ACC112 (cell line): Measurements from ENCODE around the gene KCTD16.

Experiments
- H2AFZ ChIP-seq: fragments of 200-600 bp; sonication (generic); one replicate; pipeline ENCODE4 v1.6.0; 2017; ENCODE audit warnings: antibody characterized with exemption, low read length; ENCODE audit not compliant: unreplicated experiment
- H3K27ac ChIP-seq: fragments of 200-600 bp; sonication (generic); 2 replicates; pipeline ENCODE4 v1.5.1; 2014; ENCODE audit warnings: low read depth, mild to moderate bottlenecking, antibody characterized with exemption, low read length, moderate library complexity
- H3K27me3 ChIP-seq: fragments of 200-600 bp; sonication (generic); 2 replicates; pipeline ENCODE4 v1.6.1; 2014; ENCODE audit warnings: mild to moderate bottlenecking, antibody characterized with exemption, low read length, moderate library complexity, mixed read lengths; ENCODE audit not compliant: insufficient read depth
- H3K36me3 ChIP-seq: fragments of 200-600 bp; sonication (generic); 2 replicates; pipeline ENCODE4 v1.6.1; 2016; ENCODE audit warnings: mild to moderate bottlenecking, antibody characterized with exemption, low read length, moderate library complexity, mixed read lengths; ENCODE audit not compliant: insufficient read depth
- H3K4me1 ChIP-seq: fragments of 200-600 bp; sonication (generic); one replicate; pipeline ENCODE4 v1.6.1; 2016; ENCODE audit warnings: low read length, mixed read lengths; ENCODE audit not compliant: insufficient read depth, unreplicated experiment, control insufficient read depth
- H3K4me3 ChIP-seq: fragments of 200-600 bp; sonication (generic); 2 replicates; pipeline ENCODE4 v1.5.1; 2014; ENCODE audit warnings: mild to moderate bottlenecking, low read depth, low read length
- H3K79me2 ChIP-seq: fragments of 200-600 bp; sonication (generic); one replicate; pipeline ENCODE4 v1.6.0; 2016; ENCODE audit warnings: low read length; ENCODE audit not compliant: control insufficient read depth, unreplicated experiment, insufficient read depth

Gene KCTD16

GRCh38 chr5:144331361-144331760, 160.7 kb downstream of the KCTD16 start:
- Histone ChIP-seq H3K27ac (no peak overlapping the region), H2AFZ (no peak overlapping the region), H3K4me1 (no peaks in the 10 kb centered on the region)

GRCh38 chr5:144332265-144332664, 161.6 kb downstream of the KCTD16 start:
- H3K27ac ChIP-seq, result no peak overlapping the region
- H3K4me3 ChIP-seq, result no peak overlapping the region
- H3K79me2 ChIP-seq, result no peaks in the 10 kb centered on the region
- no peaks in the 10 kb centered on the region for H3K4me1 ChIP-seq
- H3K27me3 ChIP-seq, result no peaks in the 10 kb centered on the region
- no peaks in the 10 kb centered on the region for H3K36me3 ChIP-seq
- H2AFZ ChIP-seq, result no peak overlapping the region

More at GRCh38 chr5:144331361-144331760, 160.7 kb downstream of the KCTD16 start:
- no peak overlapping the region for H3K4me3 ChIP-seq
- no peaks in the 10 kb centered on the region for H3K27me3 ChIP-seq
- H3K36me3 ChIP-seq, result no peaks in the 10 kb centered on the region
- no peaks in the 10 kb centered on the region for H3K79me2 ChIP-seq

- H3K27me3 ChIP-seq, result no peaks in the 10 kb centered on the region
- no peaks in the 10 kb centered on the region for H3K4me1 ChIP-seq
- H3K27ac ChIP-seq, result no peak overlapping the region
- H2AFZ ChIP-seq, result no peak overlapping the region
- no peaks in the 10 kb centered on the region for H3K79me2 ChIP-seq
- no peak overlapping the region for H3K4me3 ChIP-seq
- H3K36me3 ChIP-seq, result no peaks in the 10 kb centered on the region
These were observed 162.8 kb downstream of the KCTD16 start for GRCh38 chr5:144333336-144333920.

DNA sequence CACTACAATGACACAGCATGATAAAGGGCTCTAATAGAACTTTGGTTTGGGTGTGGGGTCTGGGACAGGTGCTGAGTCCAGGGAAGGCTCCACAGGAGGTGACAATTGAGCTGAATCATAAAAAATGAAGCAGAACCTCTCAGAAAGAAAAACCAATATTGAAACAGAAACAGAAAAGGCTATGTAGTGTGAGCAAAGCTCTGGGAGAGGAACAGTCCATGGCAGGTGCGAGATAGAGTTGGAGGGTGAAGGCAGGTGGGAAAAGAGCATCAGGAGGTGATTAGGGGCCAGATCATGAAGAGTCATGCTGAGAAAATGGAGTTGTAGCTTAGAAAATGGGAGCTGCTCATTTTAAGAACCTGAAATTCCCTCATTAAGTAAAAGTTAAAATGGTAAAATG, 164.9 kb downstream of the KCTD16 start:
- Histone ChIP-seq H2AFZ (no peak overlapping the region), H3K4me1 (no peaks in the 10 kb centered on the region), H3K27me3 (no peaks in the 10 kb centered on the region), H3K79me2 (no peaks in the 10 kb centered on the region), H3K27ac (no peak overlapping the region), H3K4me3 (no peak overlapping the region), H3K36me3 (no peaks in the 10 kb centered on the region)

- Histone ChIP-seq H3K27me3 (no peaks in the 10 kb centered on the region), H3K4me3 (no peak overlapping the region), H3K27ac (no peak overlapping the region), H3K79me2 (no peaks in the 10 kb centered on the region), H3K4me1 (no peaks in the 10 kb centered on the region), H3K36me3 (no peaks in the 10 kb centered on the region), H2AFZ (no peak overlapping the region)
These were observed 165.7 kb downstream of the KCTD16 start for GRCh38 chr5:144336191-144336961.

- Histone ChIP-seq H3K27ac (no peak overlapping the region), H3K27me3 (no peaks in the 10 kb centered on the region), H3K36me3 (no peaks in the 10 kb centered on the region), H3K4me1 (no peaks in the 10 kb centered on the region), H3K79me2 (no peaks in the 10 kb centered on the region), H2AFZ (peak overlapping the region; percentile 57), H3K4me3 (no peak overlapping the region)
These were observed 181.7 kb downstream of the KCTD16 start for GRCh38 chr5:144352330-144352729.

DNA sequence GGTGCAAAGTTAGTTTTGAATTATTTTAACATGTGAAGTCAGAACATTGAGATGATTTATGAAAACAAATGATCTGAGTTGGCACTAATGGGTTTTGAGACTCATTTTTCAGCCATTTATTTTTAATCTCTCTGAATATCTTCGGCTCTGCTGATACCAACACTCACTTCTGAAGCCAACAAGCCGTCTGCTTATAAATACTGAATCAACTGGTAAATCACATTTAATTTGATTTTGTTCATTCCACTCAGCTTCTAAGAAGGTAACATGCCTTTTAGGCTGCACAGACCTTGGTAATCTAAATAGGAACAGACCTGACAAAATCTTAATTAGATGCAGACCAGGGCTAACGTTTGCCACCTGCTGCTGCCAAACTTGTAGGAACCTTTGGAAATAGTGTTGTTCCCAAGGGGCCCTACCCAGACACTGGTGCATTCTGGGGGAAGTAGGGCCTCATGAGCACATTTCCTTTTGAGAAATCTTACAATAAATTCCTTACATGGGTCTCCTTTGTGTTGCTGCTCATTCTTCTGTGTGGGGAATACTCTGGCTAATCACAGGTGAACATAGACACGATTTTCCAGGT, 182.2 kb downstream of the KCTD16 start:
- Histone ChIP-seq H3K36me3 (no peaks in the 10 kb centered on the region), H3K4me1 (no peaks in the 10 kb centered on the region), H2AFZ (peak overlapping the region; percentile 57), H3K4me3 (no peak overlapping the region), H3K79me2 (no peaks in the 10 kb centered on the region), H3K27ac (no peak overlapping the region), H3K27me3 (no peaks in the 10 kb centered on the region)

GRCh38 chr5:144356489-144356888, 185.8 kb downstream of the KCTD16 start:
- no peaks in the 10 kb centered on the region for H3K79me2 ChIP-seq
- no peak overlapping the region for H3K27ac ChIP-seq
- no peak overlapping the region for H2AFZ ChIP-seq
- H3K36me3 ChIP-seq, result no peaks in the 10 kb centered on the region
- no peaks in the 10 kb centered on the region for H3K4me1 ChIP-seq
- no peaks in the 10 kb centered on the region for H3K27me3 ChIP-seq
- no peak overlapping the region for H3K4me3 ChIP-seq

- Histone ChIP-seq H3K27ac (no peak overlapping the region), H3K36me3 (no peaks in the 10 kb centered on the region), H3K4me1 (no peaks in the 10 kb centered on the region), H3K27me3 (no peaks in the 10 kb centered on the region), H3K4me3 (no peak overlapping the region), H2AFZ (no peak overlapping the region), H3K79me2 (no peaks in the 10 kb centered on the region)
These were observed 190.7 kb downstream of the KCTD16 start for GRCh38 chr5:144361406-144361805.

DNA sequence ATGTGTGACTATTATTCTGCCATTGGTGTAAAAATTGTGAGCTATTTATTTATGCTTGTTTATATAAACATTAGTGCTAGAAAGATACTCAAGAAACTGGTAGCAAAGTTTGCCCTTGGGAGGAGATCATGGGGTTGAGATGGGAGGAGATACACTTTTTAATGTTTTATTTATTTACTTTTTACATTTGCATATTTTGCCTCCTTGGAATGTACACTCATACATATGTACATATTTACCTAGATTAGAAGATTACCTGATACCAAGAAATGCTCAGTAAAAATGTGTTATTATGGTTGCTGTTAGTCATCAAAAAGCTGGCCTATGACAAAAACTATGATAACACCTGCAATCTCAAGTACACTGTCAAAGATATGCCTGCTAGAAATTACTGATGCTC, 195.2 kb downstream of the KCTD16 start:
- no peaks in the 10 kb centered on the region for H3K79me2 ChIP-seq
- no peak overlapping the region for H3K27ac ChIP-seq
- peaks cover 11% of the 10 kb centered on the region for H3K4me1 ChIP-seq
- H3K36me3 ChIP-seq, result no peaks in the 10 kb centered on the region
- no peaks in the 10 kb centered on the region for H3K27me3 ChIP-seq
- H2AFZ ChIP-seq, result no peak overlapping the region
- H3K4me3 ChIP-seq, result no peak overlapping the region

- H3K27ac ChIP-seq, result no peak overlapping the region
- no peaks in the 10 kb centered on the region for H3K79me2 ChIP-seq
- no peak overlapping the region for H2AFZ ChIP-seq
These were observed 197.3 kb downstream of the KCTD16 start for GRCh38 chr5:144367991-144368390.

More at GRCh38 chr5:144367991-144368390, 197.3 kb downstream of the KCTD16 start:
- peaks cover 11% of the 10 kb centered on the region for H3K4me1 ChIP-seq
- H3K36me3 ChIP-seq, result no peaks in the 10 kb centered on the region
- no peak overlapping the region for H3K4me3 ChIP-seq
- no peaks in the 10 kb centered on the region for H3K27me3 ChIP-seq
